A549 (cell line): ENCODE measurements around the gene ZNF362.

Source experiments
- CTCF ChIP-seq: fragments of >200 bp; sonication (Bioruptor Twin); formaldehyde crosslinking; IDR thresholded peaks from 3 replicates; pipeline ENCODE4 v1.5.1; 2016
- TF ChIP-seq, protein P1 (sequence below): IDR thresholded peaks from 2 replicates; pipeline ENCODE4 v1.6.1; 2012

DNA sequence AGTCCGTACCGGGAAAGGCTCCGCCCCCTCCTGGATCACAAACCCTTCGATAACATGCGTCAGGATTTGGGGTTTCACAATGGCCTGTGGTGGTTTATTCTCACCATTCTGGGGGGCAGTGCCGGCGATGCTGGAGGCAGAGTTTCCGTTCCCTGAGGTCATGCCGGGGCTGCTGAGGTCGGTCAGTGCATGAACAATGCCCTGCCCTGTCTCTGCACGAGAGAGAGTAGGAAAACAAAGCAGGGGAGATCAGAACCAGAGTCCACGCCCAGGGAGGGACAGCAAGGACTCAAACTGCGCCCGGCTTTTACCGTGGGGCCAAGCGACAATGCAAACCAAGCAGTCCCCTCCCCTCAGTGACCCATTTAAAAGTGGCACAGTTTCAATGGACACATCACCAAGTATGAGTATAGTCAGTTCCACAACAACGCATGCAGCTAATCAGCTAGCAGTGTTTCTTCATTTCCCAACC lies 77.8 kb downstream of the ZNF362 start:
- TF ChIP-seq, protein P1, sequence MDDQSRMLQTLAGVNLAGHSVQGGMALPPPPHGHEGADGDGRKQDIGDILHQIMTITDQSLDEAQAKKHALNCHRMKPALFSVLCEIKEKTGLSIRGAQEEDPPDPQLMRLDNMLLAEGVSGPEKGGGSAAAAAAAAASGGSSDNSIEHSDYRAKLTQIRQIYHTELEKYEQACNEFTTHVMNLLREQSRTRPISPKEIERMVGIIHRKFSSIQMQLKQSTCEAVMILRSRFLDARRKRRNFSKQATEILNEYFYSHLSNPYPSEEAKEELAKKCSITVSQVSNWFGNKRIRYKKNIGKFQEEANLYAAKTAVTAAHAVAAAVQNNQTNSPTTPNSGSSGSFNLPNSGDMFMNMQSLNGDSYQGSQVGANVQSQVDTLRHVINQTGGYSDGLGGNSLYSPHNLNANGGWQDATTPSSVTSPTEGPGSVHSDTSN = no peak
- no peak for TF ChIP-seq CTCF
